ENCODE measurements around the gene PLXNA1.

Gene PLXNA1

DNA sequence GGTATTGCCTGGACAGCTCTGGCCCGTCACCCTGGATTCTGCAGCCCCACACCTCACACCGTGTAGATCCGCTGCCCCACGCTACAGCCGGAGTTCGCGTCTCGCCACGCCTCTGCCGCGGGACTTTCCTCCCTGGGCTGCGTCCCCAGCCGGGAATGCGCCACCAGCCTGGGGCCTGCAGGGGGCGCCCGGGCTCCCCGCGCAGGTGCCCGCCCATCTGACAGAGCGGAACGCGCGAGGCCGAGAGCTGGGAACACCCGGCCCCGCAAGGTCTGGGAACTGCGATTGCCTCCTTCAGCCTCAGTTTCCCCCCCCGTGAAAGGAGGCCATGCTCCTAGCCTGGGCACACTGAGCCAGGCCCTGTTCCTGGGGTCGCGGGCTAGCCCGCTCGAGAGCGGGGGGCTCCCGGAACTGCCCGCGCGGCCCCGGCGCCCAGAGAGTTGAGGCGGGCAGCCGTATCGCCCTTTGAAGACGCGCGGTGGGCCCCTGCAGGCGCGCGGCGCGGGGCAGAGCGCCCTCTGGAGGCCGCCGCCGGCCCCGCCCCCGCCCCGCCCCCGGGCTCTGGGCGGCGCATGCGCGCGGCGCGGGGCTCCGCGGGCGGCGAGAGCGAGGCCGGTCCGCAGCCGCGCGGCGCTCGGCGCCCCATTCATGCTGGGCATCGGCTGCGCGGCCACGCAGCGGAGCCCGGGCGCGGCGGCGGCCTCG, at the start of gene PLXNA1:
Gene PLXNA1, plus strand, starts transcription at position 645 of the 705 bp plus-strand sequence. CDS start 5,479 bp downstream, outside the sequence.
- DNase-seq = peak; percentile 84

DNA sequence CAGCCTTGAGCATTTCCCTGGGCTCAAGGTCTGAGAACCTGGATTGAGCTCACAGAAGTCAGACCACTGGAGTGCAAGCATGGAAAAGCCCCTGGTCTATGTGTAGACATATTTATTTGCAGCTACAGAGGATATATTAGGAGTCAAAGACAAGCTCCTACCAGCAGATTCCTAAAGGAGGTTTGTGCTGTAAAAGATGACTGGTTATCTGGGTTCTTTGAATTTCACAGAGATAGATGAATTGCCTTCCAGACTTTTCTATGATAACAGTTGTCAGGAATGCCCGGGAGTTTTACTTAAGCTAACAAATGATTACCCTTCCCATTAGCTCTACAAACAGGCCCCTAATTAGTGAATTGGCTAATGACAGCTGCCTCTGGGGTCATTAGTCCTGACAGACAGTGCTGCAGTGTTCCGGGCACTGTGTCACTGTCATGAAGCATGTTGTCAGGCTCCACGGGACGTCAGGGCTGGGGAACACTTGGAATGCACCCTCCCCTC, 48.8 kb upstream of the PLXNA1 start:
- DNase-seq = no peak

DNA sequence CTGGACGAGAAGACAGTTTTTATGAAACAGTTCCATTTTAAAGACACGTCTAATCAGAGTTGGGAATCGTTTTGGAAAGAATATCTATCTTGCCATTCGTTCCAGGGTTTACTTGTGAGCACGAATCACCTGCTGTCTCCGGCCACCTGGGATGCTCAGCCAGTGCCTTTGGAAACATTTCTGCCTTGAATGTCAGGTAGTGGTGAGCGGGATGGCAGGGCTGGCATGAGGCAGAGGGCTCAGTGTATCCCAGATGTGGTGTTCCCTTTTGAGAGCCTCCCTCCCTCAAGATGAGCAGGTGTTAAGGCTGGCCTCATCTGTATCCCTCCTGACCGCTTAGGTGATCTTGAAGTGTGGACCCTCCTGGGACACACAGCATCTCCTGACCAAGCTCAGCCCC, 47.9 kb upstream of the PLXNA1 start:
- no peak for DNase-seq

DNA sequence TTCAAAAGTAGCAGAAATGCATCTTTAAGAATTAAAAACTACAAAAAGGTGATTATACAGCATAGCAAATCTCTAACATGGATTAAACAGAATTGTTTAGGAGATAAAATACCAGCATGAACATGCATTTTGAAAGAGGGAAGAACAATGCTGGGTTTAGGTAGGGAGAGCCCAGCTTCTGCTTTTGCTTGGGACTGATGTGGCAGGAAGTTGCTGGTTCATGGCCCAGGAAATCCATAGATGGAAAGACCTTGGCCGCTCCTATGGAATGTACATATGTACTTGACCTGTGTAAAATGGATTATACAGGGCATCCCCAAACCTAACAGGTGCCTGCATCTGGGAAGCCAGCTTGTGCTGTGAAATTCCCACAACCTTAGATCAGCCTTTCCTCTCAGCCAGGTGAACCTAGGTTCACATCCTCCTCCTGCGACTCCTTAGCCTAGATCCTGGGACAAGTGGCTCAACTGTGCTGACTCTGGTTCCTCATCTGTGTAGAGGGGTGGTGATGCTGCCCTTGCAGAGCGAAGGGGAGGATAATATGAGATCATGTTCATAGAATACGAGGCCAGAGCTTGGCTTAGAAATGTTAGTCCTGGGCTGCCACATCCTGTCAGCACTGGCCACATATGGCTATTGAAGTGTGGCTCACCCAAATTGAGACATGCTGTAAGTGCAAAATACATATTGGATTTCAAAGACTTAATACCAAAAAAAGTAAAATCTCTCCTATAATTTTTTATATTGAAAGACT, 47.0 kb upstream of the PLXNA1 start:
- no peak for DNase-seq

DNA sequence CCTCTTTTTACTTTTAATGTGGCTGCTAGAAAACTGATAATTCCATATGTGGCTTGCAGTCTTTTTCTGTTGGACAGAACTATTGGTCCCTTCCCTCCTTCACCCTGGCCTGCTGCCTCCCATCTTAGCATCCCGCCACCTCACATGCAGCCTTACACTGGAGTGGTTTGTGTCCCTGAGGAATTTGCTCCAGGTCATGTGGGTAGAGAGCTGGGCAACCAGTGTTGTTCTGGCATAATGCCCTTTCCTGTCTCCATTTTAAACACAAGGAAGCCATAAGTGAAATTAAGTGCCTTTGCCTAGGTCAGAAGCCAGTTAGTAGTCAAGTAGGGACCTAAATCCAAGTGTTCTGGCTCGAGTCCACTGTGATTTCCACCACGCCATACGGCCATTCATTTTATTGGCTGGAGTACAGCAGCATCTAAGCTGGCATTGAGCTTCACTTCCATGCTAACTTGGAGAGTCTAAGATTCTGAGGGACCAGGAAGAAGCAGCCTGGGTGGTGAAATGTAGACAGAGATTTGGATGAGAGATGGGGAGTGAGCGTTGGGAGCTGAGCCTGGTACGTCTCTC, 46.0 kb upstream of the PLXNA1 start:
- DNase-seq = no peak

DNA sequence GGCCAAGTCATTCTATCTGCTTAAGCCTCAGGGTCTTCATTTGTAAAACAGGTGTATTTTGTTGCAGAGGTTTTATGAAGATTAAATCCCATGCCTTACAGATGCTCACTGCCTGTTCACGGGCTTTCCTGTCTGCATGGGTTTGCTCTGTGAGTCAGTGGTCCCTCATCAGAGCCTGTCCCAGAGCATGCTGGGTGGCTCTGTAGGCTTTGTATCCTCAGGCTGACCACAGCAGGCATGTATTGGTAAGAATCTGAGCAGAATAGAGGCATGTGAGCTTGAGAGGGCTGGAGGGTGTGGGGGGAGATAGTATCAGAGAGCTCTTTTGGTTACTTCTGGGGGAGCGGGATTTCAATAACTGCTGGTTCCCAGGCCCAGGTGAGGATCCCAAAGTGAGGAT, 45.4 kb upstream of the PLXNA1 start:
- no peak for DNase-seq

DNA sequence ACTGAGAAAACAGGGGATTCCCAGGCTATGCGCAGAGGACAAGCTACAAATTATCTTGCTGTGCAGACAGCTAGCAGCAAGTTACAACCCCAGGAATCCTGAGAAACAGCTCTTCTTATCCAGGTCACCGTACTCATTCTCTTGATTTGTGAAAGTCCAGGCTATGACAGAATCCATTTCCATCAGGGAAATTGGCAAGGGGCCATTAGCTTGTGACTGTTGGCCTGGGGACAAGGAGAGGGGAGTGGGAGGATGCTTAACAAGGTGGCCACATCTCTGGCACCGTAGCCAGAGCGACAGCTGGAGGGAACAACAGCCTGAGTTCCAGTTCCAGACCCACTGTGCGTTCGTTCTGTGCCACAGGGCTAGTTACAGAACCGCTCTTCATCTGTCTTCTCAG, 44.9 kb upstream of the PLXNA1 start:
- no peak for DNase-seq

DNA sequence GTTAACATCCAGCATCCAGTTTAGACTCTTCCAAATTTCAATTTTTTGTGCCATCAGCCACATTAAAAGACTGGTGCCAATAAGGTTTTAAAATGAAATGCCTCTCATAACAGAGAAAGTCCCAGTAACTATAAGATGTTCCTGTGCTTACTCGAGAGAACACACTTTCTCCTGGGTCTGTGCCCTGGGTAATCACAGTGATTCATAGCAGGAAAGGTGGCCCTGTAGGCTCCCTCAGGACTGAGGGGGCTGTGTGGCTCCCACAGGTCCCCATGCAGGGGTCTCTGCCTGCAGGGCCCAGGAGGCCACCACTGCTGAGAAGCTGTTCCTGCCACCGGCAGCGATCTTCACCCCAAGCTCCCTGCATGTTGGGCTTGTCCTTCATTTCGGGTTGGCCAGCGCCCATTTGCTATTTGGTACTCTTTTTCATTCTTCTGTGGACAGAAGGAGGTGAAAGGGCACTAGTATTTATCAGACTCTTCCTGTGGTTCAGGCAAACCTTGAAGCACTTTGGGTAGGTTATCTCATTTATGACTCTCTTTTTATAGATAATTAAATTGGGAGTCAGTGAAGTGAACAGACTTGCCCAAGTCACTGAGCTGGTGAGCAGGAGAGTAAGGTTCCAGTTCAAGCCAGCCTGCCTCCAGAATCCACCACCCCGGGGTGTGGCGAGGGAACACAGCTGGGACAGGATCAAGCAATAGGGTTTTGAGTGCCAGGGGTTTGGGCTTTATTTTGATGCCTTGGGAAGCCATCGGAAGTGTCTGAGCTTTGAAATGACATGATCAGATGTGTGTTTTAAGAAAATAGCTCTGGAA, 44.2 kb upstream of the PLXNA1 start:
- no peak for DNase-seq

DNA sequence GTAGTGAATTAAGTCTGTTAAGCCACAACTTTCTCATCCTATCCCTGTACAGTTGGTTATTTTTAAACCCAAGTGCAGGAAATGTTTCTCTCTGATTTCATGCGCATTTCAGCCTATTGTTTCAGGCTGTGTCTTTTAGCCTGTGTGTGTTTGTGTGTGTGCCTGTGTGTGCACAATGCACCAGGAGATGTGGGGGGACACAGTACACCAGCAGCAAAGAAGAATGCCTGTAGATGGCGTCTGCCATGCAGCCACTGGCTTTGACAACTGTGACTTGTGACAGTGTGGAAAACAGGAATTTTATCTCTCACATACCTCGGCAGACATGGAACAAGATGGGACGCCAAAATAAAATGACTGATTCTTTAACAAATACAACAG, 43.6 kb upstream of the PLXNA1 start:
- no peak for DNase-seq

DNA sequence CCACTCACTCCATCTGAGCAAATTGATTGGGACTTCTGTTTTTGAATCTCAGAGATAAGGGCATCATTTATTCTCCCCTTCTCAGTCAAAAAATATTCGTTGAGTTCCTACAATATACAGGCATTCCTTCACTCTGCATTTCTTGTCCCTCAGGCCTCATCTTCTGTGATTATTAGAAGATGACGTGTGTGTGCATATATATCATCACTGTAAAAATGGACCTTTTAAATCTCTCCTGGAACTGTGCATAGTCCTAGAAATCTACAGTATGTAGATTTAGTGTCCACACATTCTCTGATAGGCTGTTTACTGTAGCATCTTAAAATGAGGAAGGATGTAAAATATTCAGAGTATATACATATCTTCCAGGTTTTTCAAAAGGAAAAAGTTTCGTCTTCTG, 43.2 kb upstream of the PLXNA1 start:
- no peak for DNase-seq

DNA sequence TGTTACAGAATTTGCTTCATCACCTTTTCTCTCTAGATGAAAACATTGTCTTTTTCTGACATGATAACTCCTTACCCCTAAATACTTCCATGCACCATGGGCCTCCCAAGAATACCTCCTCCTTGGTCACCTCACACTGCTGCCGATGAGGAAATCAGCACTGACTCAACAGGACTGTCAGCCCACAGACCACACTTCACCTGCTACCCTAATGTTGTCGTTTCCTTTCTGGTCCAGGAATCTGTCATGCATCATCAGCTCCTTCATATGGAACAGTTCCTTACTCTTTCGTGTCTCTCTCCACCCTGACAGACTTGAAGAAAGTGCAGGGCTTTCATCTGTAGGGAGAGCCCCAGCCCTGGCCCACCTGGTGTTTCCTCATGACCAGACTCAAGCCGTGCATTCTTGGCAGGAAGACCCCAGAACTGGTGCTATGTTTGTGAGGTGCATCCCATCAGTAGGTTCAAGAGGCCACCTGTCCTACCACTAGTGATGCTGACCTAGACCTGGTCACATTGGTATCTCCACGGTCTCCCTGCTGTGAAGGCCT, 41.1 kb upstream of the PLXNA1 start:
- DNase-seq = no peak

DNA sequence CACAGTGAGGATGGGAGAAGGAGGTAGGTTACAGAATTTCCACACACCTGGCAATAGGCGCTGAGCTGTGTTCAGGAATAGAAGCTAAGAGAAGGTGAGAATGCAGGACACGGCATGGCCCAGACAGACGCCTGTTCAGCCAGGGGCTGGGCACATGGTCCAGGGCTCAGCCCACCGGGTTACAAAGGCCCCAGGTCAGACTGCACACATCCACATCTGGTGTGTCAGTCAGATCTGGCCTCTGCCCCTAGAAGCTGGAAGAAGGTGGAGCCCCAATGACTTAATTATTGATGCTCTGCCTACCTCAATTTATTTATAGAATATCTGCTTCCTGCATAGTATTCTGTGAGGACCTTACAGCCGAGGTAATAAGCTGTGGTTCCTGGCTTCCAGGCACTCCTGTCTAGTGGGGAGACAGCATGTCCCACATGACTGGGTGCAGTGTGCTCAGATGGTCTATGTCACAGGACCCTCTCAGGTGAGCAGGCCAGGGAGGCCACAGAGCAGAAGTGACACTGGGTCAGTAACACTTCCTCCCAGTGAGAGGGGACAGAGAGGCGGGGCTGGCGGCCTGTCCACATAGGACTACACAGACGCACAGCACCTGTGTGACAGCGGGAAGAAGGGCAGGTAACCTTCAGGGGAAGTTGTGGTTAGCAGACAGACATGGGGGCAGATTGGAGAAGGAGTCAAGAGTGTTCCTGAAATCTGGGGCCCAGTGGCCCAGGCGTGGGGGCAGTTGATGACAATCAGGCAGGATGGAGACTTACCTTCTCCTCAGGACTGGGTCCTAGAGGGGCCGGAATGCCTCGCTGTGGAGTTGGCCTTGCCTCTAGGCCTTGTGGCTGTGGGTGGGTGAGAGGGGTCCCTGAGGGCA, 38.6 kb upstream of the PLXNA1 start:
- DNase-seq = no peak

DNA sequence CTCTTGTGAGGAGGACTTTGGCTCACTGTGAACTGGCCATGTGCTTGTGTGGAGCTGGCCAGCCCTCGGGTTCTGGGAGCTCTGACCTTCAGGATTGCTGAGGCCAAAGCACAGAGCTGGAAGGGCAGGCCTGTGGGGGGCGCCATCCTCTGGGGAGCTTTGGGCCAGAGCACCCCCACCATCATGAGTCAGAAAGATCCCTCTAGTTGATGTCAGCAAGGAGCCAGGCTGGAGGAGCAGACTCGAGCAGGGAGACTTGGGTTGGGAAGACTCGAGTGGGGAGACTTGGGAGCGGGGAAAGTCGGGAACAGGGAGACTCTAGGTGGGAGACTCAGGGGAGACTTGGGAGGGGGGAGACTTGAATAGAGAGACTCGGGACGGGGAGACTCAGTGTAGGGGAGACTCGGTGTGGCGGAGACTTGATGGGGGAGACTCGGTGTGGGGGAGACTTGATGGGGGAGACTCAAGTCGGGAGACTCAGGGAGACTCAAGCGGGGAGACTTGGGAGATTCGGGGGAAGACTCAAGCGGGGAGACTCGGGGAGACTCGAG, 37.7 kb upstream of the PLXNA1 start:
- no peak for DNase-seq

DNA sequence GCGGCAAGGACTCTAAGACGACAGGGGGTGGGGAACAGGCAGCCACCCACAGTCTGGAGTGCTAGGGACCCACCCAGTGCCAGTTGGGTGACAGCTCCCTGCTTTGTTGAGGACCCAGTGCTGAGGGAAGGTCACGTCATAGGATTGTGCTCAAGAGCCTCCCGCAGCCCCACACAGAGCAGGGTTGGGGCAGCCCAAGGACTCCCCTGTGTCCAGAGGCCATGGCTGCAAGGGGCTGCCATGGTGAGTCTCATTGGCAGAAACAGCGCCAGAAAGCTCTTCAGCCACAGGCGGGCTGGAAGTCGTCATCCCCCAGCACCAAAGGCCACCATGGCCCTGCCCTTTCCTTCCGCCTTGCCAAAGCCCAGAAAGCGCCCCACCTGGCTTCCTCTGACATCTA, 37.0 kb upstream of the PLXNA1 start:
- DNase-seq = no peak

DNA sequence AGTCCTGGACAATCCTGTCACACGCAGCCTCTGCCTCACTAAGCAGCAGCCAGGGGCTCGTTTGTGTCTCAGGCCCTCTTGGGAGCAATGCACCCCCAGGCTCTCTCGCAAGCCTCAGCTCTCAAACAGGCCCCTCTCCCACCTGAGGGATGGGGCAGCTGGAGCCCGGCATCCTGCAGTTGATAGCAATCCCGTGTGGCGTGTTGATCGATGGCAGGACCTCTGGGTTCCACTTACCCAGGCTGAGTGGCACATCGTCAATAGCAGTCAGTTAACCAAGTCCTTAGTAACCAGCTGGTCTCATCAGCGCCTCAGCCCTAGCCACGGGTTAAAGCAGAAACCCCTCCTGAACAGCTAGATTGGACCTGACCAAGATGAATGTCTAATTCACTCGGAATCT, 36.5 kb upstream of the PLXNA1 start:
- no peak for DNase-seq

DNA sequence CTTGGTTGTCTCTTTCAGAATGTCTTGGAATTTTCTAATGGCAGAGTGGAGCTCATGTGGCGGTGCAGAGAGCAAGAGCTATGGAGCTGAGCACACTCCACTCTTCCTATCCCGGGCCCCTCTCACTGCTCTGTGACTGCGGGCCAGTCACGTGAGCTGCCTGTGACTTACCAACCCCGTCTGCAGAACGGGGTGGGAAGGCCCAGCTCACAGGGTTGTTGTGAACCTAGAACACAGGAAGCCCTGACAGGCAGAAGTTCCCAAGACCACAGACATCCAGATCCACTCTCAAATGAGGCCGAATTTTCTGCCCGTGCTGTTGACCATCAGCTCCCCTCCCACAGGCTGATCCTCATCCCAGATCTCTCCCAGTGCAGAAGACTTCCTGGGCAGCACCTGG, 35.5 kb upstream of the PLXNA1 start:
- DNase-seq = no peak

DNA sequence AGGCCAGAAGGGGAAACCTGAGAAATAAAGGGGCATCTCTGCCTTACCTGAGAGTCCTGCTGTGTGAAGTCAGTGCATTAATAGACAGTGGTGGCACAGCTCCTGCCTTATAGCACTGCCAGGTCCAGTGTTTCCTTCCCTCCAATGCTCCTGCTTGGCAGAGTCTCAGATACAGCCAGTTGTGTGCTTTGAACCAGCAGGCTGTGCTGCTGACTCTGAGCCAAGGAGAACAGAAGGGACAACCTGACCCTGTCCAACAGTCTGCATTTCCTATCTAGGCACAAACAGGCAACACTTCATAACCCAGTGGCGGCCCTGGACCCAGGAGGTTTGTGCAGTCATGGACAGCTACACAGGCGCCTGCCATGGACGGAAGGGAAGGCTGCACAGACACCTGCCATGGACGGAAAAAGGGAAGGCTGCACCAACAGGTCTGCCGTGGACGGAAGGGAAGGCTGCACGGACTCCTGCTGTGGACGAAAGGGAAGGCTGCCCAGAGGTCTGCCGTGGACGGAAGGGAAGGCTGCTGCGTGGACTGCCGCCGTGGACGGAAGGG, 33.9 kb upstream of the PLXNA1 start:
- DNase-seq = no peak

DNA sequence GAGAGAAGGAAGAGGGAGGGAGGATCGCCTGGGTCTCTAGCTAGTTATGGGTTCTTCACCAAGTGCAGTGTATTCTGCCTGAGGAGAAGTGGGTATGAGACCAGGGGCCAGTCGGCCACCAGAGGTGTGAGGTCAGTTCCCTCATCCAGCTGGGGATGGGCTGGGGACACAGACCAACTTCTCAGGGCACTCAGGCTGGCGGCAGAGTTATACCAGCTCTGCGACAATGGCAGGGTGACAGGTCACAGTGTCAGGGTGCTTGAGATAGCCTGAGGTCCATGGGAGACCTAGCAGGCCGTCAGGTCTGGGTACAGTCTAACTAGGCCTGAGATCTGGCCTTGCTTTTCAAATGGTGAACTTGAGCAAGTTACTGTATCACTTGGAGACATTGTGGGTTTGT, 31.4 kb upstream of the PLXNA1 start:
- DNase-seq = no peak

DNA sequence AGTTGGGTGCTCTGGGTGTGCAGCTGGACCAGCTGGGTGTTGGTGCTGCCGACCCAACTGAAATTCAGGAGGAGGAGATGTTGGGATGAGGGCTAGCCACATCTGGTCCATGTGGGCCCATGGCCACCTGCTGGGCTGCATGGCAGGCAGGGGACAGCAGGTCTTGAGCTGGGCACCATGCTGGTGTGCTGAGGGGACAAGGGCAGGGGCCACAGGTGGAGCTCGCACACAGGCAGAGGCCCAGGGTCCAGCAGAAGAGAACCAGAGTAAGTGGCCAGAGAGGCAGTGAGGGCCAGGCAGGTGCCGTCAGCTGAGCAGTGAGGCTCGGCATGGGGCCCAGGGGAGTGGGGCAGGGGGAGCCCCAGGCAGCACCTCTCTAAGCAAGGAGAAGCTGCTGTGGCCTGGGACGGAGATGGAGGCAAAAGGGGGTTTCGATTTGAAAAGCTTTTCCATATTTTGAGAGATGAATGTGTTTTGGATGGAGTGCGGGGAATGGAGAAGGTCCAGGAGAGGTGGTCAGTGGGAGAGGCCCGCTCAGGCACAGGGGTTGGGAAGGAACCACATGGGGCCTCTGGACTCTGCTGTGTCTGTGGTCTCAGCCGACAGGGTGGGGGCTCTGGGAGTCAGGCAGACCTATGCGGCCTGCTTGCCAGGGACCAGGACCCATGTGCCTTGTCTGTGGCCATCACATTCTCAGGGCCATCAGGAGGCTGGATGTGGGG, 30.5 kb upstream of the PLXNA1 start:
- DNase-seq = no peak

DNA sequence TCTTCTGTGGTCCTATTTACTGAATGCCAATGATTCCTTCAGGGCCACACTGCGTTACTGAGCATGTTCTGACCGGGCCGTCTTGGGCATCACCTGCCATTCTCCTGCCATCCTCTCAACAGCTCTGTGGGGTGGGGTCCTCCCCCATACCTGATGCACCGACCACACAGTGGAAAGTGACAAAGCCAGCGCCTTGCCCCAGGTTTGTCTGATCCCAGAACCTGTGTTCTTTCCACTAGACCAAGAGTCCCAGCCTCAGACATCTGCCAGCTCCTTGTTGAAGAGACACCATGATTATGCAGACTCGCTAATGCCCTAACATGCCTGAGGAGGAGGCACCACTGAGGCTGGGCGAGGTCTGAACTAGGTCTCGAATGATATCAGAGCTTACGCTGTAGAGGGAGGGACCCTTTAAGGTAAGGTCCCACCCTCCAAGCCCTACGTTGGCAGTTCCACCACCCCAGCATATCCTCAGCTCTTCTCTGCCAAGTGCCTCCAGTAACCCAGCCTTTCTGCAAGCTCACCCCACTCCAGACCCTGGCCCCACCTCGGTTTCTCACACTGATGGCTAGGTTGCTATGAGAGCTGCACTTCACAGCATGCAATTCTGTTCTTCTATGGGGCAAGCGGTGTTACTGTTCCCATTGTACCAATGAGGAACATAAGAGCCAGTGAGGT, 29.8 kb upstream of the PLXNA1 start:
- no peak for DNase-seq

Data from stimulated activated CD4-positive, alpha-beta T cell treated with anti-CD3 and anti-CD28 coated beads, Interleukin-12 subunit alpha, Interleukin-12 subunit beta, amount 100 ng/mL, for 4 hours (primary cell).